Measurements from ENCODE around the gene KPNA6.
A peak's percentile ranks its signal among the peaks of the same experiment; 100 is the strongest.
"Not testable (repeated sequence)": the region's sequence is repeated elsewhere in the genome, so short reads cannot be mapped to it uniquely, and the experiment has no call there.

KPNA6 gene

DNA sequence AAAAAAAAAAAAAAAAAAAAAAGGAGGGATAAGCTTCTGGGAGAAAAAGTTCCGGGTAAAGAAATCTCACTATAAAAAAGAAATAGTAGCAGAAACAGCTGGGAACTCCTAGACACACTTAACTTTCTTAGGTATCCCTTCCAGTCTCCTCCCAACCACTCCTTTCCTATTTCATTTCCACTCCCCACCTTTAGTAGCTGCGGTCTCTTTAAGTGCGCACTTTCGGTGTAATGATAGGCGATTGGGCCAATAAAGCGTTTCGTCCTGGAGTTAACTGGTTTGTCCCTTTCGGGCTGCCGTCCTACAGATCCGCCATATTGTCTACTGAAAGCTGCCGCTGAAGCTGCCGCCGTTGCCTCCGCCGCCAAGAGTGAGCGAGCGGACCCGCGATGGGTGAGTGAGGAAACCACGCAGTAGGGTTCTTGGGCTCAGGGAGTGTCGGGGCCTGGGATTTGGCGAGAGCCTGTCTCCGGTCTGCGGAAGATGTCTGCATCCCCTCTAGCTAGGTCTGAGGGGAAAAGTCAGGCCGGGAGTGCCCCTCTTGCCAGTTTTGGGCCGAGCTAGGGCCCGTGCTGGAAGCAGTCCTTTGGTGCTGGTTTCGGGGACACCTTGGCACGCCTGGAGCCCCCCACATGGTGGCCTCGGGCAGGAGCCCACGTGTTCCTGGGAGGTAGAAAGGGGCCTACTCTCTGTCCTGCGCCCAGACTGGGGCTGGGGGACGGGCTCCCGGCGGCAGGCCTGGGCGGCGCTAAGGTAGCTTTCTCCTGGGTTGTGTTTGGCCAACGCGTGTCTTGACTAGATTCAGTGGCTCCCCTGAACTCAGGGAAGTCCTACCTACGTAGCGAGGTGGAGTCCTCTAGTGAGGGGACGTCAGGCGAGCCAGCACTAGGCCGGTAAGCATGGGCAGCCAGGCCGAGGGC is at the start of gene KPNA6:
Gene KPNA6 (plus strand): TSS at position 315 of the 920 bp plus-strand sequence. CDS start 75 bp downstream, at position 390.
- peak; percentile 16 to 92 (median 80) for DNase-seq

DNA sequence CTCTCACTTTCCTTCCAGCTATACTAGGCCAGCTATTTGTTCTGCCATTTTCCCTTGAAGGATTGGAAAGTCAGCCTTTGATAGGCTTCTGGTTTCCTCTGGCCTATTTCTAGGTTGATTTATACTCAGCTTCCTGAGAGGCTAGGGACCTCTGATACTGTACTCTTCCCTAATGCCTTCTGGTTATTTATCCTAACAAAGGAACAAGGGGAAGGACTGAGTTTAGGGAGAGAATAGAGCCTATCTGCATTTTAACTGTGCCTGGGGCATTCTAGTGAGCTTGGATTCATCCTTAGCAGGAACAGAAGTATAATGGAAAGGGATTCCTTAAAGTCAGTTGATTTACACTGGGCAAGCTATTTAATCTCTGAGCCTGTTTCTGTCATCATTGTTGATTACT is 46.9 kb upstream of the KPNA6 start:
- DNase-seq: no peak

DNA sequence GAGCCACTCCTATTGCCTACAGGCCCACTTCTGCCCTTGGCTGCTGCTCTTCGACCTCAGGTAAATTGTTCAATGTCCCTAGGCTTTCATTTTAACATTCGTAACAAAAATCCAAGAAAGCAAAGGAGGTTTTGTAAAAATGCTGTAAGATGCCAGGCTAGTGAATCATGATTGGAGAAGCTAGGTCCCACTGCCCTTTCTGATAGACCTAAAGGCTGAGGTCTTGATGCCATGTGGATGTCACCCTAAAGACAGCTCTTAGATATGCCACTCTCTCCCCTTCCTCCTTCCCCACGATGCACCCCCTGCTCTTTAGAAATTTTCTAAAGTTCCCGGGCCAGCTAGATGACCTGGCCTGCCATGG is 45.0 kb upstream of the KPNA6 start:
- DNase-seq: no peak

DNA sequence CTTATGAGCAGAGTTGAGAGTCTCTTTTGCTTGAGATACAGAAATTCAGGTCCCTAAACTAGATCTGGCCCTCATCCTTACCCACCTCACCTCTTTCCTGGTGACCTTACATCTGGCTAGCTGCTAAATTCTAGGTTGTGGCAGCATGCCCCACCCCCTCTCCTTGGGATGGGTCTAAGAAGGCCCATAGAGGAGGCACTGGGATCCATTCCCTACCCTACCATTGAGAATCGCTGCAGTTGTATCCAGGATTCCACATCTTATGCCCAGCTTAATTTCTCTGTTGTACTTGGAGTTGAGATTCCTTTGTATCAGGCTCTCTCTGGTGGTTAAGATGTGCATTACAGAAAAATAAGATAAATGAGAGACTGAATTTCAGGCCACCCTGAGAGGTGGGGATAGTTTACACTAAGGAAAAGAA is 44.6 kb upstream of the KPNA6 start:
- peak in 2 of 56 donors; percentile 54 to 65 for DNase-seq

DNA sequence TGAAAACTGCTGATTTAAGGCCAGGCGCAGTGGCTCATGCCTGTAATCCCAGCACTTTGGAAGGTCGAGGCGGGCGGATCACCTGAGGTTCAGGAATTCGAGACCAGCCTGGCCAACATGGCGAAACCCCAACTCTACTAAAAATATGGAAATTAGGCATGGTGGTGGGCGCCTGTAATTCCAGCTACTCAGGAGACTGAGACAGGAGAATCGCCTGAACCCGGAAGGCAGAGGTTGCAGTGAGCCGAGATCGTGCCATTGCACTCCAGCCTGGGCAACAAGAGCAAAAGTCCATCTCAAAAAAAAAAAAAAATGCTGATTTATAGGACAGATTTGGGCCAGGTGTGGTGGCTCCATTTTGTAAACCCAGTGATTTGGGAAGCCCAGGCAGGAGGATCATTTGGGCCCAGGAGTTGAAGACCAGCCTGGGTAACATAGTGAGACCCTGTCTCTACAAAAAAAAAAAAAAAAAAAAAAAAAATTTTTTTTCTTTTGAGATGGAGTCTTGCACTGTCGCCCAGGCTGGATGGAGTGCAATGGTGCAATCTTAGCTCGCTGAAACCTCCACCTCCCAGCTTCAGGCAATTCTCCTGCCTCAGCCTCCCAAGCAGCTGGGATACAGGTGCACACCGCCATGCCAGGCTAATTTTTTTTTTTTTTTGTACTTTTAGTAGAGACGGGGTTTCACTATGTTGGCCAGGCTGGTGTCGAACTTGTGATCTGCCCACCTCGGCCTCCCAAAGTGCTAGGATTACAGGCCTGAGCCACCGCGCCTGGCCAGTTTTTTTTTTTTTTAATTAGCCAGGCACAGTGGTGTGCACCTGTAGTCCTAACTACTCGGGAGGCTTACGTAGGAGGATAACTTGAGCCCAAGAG is 42.0 kb upstream of the KPNA6 start:
- DNase-seq: not testable (repeated sequence)

DNA sequence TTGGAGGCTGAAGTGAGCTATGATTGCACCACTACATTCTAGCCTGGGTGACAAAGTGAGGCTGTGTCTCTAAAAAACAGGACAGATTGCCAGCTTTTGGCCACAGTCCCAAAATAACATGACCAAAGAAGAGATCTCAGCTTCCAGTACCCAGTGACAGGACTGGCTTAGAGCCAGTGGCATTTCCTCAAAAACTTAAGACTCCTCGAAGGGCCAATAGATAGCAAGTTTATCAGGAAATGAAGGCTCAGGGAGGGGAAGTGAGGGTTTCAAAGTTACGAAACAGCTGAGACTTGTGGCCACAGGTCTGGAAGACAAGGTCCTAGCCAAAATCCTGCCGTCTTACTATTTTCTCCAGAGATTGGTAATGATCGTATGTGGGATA is 41.4 kb upstream of the KPNA6 start:
- DNase-seq: peak in 20 of 56 donors; percentile 8 to 71 (median 28)

DNA sequence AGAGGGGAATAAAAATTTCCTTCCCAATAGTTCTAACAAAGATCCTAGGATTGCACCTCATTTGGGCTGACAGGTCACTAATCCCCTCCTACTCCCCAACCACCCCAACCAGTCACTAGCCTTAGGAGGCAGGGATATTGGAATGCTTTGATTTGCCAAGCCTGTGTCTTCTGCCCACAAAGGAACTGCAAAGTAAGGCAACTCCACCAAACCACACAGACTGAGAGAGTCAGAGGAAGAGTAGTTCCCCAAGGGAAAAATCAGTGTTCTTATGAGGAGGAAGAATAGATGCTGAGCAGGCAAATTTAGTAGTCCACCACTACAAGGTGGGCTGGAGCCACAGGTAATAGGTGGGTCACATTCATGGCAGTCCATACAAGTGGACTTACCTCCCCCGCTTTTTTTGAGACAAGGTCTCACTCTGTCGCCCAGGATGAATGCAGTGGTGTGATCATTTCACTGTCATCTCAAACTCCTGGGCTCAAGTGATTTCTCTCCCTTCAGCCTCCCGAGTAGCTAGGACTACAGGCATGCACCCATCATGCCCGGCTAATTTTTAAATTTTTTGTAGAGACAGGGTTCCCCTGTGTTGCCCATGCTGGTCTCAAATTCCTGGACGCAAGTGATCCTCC is 38.8 kb upstream of the KPNA6 start:
- DNase-seq: no peak

DNA sequence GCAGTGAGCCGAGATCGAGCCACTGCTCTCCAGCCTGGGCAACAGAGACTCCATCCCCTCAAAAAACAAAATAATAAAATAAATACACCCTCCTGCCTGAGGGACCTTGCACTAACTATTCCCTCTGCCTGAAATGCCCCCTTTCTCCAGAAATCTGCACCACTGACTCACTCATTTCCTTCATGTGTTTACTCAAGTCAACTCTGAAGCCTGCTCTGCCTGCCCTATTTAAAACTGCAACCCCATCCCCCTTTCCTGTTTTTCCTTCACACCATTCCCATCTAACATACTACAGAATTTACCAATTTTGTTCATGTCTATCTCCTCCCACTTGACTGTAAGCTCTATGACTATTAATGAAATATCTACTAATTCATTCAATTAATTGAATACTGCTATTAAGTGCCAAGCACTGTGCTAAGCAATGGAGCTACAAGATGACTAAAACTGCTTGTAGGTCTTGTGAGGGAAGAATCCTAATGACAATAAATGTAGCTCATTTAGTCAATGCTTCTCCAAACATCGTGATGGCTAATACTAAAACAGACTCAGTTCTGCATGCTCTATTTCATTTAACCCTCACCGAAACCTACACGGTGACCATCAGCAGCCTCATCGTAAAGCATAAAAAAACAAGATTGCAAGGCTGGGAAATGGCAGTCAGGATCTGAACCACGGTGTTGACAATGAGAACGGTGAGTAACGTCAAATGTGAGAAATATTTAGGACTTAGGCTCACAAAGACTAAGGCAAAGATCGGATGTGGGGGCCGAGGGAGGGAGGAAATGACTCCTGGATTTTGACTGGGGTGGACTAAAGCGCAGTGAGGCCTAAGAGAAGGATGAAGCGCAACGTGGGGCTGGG is 35.9 kb upstream of the KPNA6 start:
- DNase-seq: no peak

DNA sequence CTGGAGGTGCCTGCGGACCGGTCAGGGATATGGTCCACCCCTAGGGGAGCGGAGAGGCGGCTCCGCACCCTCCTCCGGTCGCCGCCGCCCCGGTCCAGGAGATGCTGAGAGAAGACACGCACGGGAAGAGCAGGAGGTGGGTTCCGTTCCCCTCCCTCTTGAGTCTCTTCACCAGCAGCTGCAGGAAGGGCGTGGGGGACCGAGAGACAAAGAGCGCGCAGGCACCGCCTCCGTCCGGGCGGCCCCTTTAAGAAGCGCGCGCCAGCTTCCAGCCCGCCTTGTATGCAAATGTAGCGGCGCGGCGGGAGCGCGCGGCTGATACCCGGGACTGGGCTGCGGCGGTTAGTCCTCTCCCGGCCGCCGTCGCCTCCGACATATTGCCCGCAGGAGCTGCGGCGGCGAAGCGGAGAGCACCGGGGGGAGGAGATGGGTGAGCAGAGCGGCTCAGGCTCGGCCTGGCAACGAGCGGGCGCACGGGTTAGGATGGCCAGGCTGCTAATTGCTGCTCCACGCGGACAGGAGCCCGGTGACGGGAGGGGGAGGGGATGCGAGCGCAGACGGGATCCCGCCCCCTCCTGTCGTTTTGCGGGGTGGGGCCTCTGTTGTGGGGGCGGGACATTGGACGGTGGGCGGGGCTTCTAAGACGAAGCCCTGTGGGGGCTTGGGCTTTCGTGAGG is 35.1 kb upstream of the KPNA6 start, which contains the start of gene TMEM39B:
Gene TMEM39B (plus strand): TSS at position 318 of the 677 bp plus-strand sequence. CDS start 109 bp downstream, at position 427.
- peak; percentile 64 to 98 (median 94) for DNase-seq

DNA sequence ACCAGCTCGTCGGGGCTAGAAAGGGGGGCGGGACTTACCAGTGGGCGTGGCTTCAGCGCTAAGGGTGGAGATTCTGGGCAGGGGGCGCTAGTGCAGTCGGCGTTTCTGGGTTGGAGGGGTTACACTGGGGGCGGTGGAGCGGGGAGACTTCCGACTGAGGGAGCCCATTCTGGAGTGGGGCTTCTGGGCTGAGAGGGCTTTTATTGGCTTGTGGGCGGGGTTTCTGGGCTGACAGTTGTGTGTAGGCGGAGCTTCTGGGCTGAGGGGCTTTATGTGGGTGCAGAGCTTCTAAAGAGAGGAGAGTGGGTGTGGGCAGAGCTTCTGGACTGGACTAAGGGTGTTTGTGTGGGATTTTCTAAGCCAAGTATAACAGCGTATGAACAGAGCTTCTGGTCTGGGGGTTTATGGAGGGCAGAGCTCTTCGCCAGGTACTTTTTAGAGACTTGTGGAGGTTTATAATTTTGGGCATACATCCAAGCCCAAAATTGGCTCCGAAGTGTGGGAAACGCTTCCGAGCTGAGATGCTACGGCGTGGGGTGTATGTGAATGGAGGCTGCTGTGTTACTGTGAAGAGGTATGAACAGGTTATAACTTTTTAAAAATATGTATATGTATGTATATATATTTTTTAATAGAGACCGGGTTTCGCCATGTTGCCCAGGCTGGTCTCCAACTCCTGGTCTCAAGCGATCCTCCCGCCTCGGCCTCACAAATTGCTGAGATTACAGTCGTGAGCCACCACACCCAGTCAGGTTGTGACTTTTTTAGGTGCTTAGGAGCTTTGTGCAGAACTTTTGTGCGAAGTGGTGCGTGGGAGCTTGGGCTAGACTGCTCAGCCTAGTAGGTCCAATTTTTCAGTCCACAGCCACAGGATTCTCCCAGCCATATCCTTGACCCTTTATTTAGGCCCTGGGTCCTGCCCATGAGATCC is 34.3 kb upstream of the KPNA6 start:
- DNase-seq: peak in 21 of 56 donors; percentile 48 to 95 (median 89)

DNA sequence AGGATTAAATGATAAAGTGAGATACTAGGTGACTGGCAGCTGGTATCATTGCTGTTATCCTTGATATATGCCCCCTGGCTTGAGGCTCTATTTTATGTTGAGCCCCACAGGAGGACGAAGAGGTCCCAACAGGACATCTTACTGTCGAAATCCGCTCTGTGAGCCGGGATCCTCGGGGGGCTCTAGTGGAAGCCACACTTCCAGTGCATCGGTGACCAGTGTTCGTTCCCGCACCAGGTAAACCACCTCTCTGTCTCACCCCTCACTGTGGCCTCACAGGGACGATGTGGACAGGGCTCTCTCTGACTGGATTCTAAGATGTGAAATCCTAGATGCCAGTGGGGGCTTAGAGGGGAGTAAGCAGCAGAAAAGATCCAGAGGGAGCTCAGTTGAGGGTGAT is 33.0 kb upstream of the KPNA6 start:
- DNase-seq: no peak

DNA sequence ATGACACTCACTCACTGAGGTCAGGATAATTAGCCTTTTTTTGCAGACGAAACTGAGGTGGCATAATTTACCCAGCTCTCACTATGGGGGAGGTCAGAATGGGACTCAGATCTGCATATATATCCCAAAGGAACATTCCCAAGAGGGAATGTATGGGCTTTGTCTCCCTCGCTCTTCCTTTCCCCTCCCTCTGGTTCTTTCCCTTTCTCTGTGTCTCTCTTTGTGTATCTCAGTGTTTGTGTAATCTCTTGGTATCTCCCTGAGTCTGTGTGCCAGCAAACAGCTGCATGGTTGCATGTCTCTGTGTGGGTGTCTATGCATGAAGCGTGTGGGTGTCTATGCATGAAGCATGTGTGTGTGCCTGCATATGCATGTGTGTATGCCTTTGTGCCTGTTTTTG is 30.4 kb upstream of the KPNA6 start:
- DNase-seq: peak in 2 of 56 donors; percentile 8 to 9

DNA sequence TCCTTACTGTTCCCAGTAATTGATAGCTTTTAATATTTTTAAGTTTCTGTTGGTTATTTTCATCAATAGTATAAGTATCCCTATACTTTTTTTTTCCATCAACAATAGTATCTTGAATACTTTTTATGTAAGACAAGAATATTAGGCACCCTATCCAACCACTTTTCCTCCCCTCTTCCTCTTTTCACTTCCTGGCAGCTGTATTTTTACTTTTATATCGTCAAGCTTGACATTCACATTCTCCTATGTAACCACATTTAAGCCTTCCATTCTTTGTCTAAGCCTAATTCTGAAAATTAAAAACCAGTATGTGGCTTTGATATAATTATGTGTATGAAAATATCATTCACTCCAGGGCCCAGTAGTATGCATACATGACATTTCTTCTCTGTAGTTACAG is 25.8 kb upstream of the KPNA6 start:
- no peak for DNase-seq

DNA sequence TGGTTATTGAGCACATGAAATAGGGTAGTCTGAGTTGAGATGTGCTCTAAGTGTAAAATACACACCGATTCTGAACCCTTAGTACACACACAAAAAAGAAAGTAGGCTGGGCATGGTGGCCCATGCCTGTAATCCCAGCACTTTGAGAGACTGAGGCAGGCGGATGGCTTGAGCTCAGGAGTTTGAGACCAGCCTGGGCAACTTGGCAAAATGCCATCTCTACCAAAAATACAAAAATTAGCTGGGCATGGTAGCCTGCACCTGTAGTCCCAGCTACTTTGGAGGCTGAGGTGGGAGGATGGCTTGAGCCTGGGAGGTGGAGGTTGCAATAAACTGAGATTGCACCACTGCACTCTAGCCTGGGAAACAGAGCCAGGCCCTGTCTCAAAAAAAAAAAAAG is 21.5 kb upstream of the KPNA6 start:
- DNase-seq: not testable (repeated sequence)

DNA sequence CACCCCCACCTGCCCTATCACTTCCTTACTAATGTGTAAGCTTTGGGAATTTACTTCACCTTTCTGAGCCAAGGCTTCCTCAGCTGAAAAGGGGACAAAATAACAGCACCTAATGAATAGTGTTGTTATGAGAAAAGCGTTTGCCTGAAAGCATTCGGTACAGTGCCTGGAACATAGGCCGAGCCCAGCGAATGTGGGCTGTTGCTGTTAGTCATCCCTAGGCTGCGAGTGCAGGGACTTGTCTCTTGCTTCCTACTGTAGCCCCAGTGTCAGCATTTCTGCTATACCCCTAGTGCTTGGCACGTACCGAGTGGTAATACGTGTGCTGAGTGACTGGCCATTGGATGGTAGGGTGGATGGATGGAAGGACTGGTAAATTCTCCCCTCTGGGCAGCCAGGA is 16.7 kb upstream of the KPNA6 start:
- no peak for DNase-seq

DNA sequence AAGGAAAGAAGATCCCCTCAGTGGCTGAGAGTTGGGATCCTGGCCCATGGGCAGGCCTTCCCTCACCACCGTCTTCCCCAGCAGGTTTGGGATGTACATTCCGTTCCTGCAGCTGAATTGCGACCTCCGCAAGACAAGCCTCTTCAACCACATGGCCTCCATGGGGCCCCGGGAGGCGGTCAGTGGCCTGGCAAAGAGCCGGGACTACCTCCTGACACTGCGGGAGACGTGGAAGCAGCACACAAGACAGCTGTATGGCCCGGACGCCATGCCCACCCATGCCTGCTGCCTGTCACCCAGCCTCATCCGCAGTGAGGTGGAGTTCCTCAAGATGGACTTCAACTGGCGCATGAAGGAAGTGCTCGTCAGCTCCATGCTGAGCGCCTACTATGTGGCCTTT is 16.3 kb upstream of the KPNA6 start:
- DNase-seq: no peak

DNA sequence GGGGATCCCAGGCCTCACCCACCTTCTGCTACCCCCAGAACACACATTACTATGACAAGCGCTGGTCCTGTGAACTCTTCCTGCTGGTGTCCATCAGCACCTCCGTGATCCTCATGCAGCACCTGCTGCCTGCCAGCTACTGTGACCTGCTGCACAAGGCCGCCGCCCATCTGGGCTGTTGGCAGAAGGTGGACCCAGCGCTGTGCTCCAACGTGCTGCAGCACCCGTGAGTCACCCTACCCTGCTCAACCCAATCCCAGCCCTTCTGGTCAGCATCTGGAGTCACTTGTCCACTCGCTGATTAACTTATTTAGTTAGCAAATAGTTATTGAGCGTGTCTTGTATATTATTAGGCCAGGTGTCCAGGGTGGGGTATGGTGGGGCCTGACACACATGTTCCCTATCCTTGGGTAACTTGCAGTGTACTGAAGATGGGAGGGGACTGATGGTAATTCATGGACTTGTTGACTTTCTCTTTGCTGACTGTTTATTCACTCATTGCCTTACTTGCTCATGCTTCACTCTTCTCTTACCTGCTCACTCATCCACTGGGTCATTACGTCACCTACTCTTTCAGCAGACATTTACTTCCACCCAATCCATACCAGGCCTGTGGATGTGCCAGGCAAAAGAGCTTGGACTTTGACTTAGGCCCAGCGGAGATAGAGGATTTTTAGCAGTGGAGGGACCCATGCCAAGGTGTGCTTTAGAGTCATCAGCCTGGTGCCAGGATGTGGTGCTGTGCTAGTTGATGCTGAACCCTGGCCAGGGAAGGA is 12.9 kb upstream of the KPNA6 start:
- no peak for DNase-seq

DNA sequence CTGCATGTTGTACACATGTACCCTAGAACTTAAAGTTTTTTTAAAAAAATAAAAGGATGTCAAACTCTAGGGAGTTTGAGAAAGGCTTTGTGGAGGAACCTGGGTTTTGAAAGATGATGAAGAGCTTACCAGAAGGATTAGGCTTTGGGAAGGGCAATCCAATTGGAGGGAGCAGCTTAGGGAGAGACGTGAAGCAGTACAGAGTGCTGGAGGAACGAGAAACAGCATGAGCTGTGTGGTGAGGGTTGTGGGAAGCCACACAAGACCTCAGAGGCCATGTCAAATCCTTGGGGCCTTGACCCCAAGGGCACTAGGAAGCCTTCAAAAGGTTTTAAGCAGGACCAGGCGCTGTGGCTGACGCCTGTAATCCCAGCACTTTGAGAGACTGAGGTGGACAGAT is 8.4 kb upstream of the KPNA6 start:
- no peak for DNase-seq

Measured in amygdala (tissue), 56 donors.